LNCAP (cell line): Measurements from ENCODE around the gene NMRK2.

Experiments used
- TF ChIP-seq, protein P1 (sequence below): fragments of 450-650 bp; IDR thresholded peaks from 2 replicates; pipeline ENCODE4 v1.5.1; 2017; ENCODE audit warnings: mild to moderate bottlenecking

The NMRK2 gene

DNA sequence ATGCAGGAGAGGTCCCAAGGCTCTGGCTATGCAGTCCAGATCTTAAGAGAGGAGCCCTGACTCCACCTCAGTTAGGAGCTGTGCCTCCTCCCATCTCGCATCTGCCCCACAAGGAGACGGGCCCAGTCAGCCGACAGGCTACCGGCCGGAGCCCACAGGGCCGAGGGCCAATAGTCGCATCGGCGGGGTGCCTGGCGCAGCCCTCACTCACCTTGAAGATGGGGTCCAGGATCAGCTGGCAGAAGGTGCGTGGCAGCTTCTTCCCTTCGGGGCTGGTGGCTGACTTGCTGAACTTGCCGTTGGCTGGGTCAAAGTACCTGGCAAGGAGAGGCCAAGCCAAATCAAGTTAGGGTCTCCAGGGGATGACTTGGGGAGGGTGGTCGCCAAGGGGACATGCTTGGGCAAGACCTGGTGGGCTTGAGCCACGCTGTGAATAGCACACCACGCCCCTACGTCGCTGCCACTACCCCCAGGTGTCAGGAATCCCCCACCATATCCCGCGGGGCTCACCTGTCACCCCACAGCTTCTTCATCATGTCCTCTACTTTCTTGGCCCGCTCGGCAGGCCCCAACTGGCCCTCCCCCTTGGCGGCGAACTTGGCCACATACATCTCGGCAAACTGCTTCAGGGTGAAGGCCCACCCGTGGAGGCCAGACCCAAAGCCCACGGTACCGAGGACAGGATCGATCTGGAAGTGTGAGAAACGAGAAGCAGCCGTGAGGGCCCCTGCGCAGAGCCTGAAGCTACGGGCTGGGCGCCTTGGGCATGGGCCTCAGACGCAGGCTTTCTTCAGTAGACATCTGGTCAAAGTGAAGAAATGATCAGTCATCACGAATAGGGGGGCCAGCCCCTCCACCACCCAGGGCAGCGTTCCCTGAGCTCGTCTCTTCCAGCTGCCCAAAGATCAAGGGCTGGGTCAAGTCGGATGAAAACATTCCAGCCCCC, 49.1 kb downstream of the NMRK2 start:
- TF ChIP-seq, protein P1, sequence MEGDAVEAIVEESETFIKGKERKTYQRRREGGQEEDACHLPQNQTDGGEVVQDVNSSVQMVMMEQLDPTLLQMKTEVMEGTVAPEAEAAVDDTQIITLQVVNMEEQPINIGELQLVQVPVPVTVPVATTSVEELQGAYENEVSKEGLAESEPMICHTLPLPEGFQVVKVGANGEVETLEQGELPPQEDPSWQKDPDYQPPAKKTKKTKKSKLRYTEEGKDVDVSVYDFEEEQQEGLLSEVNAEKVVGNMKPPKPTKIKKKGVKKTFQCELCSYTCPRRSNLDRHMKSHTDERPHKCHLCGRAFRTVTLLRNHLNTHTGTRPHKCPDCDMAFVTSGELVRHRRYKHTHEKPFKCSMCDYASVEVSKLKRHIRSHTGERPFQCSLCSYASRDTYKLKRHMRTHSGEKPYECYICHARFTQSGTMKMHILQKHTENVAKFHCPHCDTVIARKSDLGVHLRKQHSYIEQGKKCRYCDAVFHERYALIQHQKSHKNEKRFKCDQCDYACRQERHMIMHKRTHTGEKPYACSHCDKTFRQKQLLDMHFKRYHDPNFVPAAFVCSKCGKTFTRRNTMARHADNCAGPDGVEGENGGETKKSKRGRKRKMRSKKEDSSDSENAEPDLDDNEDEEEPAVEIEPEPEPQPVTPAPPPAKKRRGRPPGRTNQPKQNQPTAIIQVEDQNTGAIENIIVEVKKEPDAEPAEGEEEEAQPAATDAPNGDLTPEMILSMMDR: no peak

DNA sequence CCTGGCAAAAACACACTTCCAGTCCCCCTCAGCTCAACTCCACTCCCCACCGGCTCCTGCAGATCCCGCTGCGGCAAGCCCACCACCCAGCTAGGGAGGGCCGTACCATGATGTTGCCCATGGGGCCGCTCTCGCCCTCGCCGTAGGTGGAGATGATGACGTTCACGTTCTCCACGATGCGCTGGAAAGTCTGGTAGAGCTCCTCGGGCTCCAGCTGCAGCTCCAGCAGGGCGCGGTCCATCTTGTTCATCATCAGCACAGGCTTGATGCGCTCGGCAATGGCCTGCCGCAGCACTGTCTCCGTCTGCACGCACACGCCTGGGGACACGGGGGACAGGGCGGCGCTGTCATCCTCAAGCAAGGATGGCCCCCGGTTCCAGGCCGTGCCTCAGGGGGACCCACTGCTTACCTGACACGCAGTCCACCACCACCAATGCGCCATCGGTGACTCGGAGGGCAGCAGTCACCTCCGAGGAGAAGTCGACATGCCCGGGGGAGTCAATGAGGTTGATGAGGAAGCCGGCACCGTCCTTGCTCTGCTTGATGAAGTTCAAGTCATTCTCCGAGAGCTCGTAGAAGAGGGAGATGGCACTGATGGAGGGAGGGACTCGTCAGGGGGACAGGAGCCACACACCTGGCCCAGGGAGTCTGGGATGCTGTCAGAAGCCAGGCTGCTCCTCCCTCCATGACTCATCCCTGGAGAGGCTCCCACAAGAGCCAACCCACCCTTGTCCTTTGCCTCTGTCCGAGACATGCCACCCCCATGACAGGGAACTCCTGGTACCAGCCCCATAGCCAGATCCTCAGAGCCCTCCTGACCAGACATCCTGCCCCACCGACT, 50.1 kb downstream of the NMRK2 start:
- TF ChIP-seq, protein P1: no peak

DNA sequence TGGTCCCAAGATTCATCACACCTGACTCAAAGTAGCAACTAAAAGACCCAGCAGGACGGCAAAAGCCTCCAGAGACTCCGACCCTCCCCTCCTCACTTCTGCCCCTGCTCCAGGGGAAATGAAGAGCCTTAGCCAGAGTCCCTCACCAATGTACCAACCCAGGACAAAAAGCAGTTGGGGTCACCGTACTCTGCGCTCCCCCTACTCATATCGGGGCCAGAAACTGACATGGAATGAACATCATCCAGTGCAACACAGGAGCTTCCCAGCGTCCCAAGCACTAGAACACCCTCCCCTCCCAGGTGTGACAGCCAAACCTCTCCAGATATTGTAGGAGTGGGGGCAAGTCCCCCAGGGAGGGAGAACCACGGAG, 50.7 kb downstream of the NMRK2 start:
- TF ChIP-seq, protein P1: no peak

DNA sequence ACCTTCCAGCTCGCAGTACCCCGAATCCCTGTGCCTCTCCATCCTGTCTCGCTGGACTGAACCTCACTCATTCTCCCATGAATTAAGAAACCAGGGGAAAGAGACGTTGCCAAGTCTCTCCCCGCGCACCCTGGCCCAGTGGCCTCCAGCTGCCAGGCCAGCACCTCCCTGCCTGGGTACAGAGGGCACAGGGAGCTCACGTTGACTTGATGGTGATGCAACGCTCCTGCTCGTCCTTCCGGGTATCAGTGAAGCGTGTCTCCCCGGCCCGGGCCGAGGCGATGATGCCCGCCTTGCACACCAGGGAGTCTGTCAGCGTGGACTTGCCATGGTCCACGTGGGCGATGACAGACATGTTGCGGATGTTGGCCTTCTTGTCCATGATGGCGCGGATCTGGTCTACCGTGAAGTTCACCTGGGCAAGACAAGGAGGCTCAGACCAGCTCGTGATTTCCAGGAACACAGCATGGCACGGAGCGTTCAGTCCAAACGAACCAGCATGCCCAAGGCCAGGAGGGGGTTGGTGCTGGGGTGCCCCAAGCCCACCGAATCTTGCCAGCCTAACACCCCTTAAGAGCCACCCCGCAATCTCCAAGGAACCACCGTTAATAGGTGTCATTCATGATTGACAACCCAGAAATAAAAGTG, 51.2 kb downstream of the NMRK2 start:
- TF ChIP-seq, protein P1: no peak

DNA sequence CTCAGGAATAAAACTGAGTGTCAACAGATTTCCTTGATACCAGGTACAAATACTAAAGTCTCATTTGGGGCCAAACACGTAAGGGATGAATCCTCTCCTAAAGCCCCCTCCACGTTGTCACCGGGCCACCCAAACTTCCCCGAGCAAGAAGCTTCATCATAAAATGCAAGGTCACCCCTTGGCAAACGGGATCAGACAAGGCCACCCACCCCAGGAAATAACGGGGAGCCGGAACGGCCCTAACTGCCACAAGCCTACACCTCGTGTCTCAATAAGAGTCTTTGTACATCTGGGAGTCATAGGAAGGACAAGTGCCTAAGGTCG, 51.7 kb downstream of the NMRK2 start:
- TF ChIP-seq, protein P1: no peak

DNA sequence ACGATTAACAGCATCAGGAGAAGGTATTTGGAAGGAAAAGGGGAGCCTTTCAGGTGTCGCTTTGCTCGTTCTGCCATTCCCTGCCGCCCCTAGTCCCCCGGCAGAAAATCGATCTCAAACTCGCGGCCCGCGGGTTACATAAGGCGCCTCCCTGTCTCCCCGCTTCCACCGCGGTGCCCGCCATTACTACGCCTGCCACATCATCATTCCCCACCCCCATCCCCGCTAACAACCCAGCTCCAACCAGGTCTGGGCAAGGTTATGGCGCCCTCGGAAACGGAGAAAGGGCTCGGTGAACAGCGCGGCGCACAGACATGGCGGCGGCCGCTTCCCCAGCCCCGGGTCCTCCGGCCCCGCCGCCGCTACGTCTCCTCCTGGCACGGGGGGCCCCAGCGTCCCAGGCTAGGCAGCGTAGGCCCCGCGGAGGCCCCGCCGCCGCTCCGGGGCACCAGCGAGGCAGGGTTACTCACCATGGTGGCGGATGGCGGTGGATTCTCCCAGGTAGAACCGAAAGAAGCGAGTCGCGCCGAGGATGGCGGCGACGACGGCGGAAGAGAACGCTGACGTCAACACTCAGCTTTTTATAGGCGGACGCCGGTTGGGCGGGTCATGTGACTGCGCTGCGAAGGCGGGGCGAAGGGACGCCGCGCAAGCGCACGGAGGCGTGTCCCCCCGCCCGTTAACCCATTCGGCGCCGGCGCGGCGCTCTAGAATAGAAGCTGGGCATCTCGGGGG, 52.2 kb downstream of the NMRK2 start, which contains the start of gene EEF2:
Gene EEF2 (minus strand): TSS at position 556 of the 735 bp plus-strand sequence. CDS start 83 bp downstream, at position 473.
- TF ChIP-seq, protein P1: no peak
